HG03442 (cell line): ENCODE results near the gene FBLN5.
"Not testable (repeated sequence)": the region's sequence is repeated elsewhere in the genome, so short reads cannot be mapped to it uniquely, and the experiment has no call there.

ENCODE experiments used
- ATAC-seq: cut with Tn5 transposase; IDR thresholded peaks from one replicate; pipeline ENCODE4 v1.9.1; 2021; ENCODE audit warnings: mild to moderate bottlenecking, moderate library complexity; ENCODE audit not compliant: unreplicated experiment

FBLN5 gene

DNA sequence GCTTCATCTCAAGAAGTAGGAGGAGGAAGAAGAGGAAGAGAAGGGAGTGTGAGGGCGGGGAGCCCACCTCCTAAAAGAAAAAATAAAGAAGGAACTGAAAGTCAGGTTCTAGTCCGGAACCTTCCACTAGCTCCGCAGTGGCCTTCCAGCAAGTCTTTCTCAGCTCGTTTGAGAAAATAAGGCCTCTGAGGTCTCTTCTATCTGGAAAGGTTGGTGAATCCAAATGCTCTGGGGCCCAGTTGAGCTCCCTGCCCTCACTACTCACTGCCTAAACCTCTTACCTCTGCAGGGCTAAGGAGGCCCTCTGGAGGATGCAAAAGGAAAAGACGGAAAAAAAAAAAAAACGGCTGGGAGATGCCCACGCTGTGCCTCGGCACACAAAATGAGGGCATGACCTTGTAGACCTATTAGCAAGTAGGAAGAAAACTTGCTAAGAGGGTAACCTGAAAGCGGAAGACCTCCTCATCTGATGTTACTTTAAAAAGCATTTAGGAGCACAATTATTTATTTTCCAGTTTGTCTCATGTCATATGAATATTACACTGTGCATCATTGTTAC lies 35.9 kb downstream of the FBLN5 start:
- ATAC-seq, result peak; percentile 36

DNA sequence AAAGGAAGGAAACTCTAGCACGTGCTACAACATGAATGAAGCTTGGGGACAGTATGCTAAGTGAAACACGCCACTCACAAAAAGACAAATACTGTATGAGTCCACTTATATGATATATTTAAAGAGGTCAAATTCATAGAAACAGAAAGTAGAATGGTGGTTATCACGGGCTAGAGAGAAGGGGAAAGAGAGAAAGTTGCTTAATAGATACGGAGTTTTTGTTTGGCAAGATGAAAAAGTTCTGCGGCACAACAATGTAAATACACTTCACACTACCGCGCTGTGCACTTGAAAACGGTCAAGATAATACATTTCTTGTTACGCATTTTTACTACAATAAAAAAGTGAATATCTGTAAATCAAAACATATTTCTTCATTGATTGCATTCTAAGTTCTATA lies 37.3 kb downstream of the FBLN5 start:
- ATAC-seq, result no peak

DNA sequence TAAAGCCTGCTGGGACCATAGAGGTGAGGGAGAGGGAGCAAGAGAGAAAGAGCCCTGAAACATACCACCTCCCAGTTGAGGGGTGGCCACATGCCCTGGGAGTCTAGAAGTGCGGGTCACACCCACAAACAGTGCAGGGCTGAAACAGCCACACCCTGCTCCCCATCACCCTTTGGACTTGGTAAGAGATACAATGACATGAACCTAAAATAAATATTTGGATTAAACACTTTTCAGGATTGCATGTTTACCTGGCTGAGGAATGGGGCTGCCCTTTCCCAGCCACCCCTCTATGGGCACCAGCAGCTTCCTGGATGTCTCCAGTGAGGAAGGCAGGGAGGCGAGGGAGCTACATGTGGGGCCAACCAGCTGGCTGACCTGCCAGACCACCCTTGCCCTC lies 41.1 kb downstream of the FBLN5 start:
- ATAC-seq, result no peak

DNA sequence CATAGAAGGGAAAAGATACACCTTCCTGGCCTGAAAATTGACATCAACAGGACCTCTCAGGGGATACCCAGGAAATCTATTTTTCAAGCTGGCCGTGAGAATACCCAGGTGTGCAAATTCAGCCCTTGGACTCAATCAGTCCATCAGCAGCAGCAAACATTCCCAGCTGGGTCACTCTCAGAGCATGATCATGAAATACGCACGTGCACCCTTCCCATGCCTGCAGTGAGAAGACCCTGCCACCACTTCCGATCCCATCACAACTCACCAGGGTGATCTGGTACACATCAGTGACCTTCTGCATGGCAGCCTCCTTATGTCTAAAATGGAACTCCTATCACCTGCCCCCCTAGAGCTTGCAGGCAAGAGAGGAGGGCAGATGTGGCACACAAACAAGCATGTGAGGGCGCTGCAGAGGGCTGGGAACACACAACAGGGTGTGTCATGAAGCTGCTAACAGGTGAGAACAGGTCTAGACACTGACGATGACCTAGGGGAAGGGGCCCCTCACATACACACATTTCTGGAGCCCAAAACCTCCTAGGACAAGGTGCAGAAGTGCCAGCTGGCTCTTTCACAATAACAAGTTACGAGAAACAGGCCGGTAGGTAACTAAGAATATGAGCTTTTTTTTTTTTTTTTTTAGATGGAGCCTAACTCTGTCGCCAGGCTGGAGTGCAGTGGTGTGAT lies 42.4 kb downstream of the FBLN5 start:
- ATAC-seq, result no peak

DNA sequence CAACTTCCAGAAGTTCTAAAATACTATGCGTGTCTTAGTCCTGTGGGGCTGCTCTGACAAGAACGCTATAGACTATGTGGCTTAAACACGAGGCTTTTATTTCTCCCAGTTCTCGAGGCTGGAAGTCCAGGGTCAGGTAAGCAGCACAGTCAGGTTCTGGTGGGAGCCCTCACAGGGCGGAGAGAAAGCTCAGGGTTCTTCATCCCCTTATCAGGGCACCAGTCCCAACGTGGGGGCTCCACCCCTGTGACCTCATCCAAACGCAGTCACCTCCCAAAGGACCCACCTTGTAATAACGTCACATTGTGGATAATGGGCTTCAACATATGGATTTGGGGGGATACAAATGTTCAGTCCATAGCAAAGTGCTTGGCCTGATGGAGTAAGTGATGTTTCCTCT lies 43.0 kb downstream of the FBLN5 start:
- no peak for ATAC-seq

DNA sequence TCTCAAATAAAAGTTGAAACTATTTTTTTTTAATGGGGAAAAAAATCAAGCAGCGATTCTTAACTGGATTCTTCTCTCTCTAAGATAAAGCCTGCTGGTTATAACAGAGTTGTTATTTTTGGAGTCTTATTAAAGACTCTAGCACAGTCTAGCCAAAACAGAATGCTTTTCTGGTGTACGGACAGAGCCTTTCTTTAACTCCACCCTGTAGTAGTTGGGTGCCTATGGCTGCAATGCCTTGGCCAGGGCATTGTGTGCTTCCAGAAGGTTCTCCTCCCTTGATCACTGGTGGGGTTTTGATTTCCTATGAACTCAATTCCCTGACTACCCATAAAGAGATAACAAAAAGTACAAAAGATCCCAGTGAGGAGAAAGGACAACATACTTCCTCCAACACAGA lies 44.4 kb downstream of the FBLN5 start:
- ATAC-seq, result no peak

DNA sequence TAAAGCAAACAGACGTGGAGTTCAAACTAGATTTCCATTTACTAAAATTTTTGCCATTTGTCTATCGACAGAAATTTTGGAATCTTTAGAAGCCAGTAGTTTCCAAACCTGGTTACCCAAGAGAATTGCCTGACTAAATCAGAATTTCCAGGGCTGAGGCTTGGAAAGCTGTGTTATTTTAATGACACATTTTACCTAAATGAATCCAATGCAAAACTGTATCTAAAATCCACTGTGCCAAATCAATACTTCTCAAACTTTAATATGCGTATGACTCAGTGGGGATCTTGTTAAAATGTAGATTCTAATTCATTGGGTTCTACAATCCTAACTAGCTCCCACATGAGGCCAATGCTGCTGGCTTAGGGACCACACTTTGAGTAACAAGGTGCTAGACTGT lies 45.2 kb downstream of the FBLN5 start:
- no peak for ATAC-seq

DNA sequence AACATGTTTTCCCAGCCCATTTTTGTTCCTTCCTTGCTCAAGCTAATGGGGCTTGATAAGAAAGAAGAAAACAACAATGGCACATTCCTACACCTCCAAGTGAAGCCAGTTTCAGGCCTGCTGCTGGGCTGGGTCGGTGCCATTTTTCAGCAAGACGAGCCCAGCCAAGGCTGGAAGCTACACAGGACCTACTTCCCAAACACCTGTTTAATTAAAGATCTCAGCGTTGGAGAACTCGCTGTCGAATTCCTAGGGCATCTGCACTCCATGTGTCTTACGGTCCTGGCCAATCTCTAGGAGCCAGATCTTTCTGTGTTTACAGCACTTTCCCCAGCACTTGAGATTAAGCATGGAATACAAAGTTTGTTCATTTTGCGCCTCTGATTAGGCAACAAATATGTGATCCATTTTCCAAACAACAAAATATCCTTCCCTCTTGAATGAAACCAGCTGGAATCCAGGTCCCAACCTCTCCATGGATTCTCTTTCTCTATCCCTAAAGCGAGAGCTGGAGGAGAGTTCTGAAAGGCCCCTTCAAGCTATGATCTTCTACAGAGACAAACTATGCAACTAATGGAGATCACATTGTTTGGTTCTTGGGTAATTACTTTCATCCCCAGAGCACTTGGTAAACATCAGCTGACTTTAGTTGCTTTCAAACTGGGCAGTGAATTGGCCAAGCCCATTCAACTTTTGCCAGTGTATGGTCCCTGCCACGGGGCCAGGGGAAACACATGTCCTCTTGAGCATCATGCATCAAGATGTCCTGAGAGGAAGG lies 45.9 kb downstream of the FBLN5 start:
- no peak for ATAC-seq

DNA sequence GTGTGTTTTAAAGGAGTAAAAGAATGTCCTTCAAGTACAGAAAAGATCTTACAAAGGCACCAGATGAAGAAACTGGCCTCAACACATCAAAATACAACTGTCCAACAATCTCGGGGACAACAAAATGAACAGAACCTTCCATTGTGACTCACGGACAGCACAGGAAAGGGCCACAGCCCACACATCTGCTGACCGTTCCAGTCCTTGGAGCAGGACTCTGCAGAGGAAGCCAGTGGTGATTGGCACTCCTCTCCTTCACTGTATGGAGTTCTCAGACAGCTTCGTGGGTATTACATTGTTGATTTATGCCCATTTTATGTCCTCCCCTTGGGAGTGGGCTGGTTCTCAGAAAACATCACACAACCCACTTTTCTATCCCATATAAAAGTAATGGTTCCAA lies 47.7 kb downstream of the FBLN5 start:
- no peak for ATAC-seq

DNA sequence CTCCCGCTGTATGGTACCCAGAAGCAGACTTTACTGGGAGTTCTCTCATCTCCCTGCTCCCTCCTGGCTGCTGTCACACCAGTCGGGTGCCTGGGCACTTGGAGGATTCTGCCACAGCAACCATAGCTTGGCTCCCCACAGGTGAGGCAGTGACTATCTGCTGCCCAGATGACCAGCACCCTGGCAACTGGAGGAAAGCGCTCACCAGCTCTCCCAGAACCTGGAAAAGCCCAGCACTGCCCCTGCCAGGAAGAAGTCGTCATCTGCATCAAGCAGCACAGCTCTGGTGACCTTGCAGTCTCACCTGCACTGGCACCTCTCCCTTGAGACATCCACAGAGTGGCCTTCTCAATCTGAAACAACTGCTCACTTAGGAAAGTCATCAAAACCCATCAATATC lies 48.3 kb downstream of the FBLN5 start:
- no peak for ATAC-seq

DNA sequence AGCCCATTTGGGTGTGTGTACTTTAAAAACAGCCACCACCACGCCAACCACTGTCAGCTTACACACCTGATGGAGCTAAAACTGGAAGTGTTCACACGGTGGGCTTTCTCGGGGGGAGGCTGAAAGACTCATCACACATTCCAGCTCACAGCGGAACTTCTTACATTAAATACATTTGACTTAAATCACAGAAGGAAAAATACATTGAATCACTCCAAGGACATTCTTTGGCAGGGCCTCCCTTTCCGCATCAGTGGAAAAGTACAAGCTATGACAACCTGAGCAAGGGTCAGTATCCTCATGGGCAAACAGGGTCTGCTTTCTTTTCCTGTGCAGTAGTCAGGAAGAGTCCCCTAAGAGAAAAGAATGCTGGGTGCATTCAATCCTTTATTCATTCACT lies 49.1 kb downstream of the FBLN5 start:
- ATAC-seq, result no peak

DNA sequence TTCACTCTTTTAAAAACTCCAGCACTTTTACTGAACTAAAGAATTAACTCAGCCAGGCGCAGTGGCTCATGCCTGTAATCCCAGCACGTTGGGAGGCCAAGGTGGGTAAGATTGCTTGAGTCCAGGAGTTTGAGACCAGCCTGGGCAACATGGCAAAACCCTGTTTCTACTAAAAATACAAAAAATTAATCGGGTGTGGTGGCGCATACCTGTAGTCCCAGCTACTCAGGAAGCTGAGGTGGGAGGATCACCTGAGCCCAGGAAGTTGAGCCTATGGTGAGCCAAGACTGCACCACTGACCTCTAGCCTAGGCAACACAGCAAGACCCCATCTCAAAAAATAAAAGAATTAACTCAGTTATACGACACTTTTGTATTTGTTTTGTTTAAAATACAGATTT lies 49.8 kb downstream of the FBLN5 start:
- not testable (repeated sequence) for ATAC-seq

DNA sequence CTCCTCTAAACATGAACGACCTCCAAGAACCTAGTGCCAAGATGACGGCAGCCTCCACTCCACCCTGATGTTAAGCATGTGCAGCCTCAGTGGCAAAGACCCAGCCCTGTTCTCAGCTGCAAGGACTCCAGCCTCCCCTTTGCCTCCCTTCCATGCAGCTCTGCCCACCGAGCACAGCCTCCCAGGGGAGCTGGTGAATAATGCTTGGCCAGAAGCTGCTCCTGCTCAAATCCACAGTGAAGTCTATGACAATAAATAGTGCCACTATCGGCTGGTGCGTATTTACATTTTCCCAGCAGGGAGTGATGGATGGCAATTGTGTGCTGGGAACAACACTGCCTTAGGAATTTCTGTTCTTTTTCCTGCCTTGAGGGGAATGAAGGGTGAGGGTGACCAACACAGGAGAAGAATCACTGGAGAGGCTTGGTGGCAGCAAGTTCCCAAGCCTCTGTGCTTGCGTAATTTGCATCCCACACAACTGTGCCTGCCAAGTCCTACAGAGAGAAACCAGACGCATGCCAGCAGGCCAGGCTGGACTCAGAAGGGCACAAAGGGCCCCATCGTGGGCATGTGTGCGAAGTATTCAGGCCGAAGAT lies 50.3 kb downstream of the FBLN5 start:
- ATAC-seq, result no peak

DNA sequence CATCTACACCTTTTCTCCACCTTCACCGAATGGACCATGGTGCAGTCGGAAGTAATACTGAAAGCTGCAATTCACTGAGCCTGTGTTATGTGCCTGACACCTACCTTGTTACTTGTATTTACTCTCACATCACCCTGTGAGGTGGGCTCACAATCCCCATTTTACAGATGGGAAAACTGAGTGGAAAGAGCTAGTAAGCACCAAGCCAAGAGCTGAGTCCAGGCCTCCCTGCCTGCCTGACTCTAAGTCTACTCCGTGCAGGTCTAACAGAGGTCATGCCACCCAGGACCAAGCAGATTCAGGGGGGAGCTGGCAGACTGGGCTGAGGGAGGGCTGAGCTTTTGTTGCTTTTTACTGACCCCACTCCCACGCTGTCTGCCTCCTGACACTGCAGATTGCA lies 51.1 kb downstream of the FBLN5 start:
- no peak for ATAC-seq

DNA sequence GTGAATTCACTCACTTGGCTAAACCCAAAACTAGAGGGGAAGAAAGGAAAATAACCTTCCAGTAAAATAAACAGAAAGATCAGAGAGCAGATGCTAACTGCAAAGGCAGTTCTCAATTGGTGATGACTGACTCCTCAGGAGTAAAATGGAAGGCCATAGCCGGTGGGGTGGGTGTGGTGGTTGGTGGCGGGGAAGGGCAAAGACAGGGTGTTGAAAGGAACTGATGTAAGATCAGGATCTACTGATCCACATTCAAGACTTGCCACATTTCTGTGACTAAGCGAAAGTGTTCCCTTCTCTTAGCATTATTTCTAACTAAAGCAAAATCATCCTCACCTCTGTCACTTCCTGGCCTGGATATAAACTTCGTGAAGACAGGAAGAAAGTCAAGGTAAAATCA lies 53.8 kb downstream of the FBLN5 start:
- ATAC-seq, result no peak

DNA sequence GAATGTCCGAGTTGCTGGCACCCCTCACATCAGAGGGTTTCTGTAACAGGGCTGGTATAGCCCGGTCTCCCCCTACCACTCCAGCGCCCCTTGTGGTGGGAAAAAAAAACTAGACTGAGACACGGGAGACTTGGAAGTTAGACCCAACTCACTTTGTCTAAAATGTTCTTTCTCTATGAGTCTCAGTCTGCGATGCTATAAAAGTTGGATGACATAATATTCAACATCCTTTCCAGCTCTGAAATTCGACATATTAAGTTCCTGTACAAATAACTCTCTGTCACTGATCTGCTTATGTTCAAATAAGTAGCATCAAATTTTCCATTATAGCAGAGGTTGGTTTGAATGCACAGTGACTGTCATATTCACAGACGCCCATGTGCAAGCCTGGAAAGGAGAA lies 54.5 kb downstream of the FBLN5 start:
- no peak for ATAC-seq

DNA sequence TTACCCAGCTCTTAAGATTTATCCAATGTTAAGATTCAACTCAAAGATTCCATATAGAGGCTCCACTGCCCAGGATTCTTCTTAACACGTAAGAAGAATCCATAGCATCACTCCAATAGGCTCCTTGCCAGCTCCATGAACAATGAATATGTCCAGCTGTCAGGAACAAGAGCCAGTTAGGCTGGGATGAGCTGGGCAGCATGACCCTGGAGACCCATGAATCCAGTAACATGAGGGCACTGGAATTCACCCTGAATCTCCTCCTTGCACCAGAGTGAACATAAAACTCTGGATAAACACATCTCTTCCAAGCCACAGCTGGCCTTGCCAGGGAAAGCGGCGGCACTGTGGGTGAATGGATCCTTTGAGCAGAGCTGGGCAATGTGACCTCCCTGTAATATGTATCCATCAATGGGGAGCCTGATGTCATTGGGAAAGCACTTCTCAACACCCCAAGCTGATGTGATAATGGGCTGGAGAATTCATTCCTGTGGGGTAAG lies 55.7 kb downstream of the FBLN5 start:
- no peak for ATAC-seq

DNA sequence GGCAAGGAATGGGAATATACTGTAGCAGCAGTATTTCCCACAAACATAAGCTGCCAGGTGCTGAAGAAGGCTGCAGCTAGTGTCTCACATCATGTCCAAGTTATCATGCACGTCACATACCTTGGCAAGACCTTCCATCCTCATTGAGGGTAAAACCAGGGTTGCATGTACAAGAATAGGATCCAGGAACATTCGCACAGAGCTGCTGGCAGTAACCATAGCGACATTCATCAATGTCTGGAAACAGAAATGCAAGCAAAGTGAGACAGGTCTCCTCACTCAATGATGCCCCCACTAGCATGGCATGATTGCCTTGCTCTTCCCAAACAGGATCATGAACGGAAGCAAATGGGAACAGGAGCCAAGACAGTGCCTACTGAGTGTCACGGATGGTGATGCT lies 56.4 kb downstream of the FBLN5 start:
- no peak for ATAC-seq

DNA sequence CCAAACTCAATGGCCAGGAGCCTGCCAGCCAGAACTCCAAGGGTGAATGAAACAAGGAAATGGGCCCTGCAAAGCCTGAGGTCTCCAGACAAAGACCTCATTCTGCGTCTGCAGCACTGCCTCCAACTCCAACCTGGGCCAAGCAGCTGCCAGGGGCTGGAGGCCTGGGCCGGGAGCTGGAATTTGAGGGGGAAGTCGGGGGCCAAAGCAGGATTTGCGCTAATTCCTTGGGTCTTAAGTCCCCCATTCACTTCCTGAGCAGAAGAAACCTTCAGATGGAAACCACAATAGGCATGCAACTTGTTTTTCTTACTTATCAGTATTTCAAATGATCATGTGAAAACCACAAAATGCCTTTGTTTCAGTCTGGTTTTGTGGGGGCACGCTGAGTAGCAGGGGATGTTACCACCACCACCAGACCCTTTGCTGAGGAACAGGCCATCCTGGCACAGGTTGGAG lies 57.2 kb downstream of the FBLN5 start:
- no peak for ATAC-seq

DNA sequence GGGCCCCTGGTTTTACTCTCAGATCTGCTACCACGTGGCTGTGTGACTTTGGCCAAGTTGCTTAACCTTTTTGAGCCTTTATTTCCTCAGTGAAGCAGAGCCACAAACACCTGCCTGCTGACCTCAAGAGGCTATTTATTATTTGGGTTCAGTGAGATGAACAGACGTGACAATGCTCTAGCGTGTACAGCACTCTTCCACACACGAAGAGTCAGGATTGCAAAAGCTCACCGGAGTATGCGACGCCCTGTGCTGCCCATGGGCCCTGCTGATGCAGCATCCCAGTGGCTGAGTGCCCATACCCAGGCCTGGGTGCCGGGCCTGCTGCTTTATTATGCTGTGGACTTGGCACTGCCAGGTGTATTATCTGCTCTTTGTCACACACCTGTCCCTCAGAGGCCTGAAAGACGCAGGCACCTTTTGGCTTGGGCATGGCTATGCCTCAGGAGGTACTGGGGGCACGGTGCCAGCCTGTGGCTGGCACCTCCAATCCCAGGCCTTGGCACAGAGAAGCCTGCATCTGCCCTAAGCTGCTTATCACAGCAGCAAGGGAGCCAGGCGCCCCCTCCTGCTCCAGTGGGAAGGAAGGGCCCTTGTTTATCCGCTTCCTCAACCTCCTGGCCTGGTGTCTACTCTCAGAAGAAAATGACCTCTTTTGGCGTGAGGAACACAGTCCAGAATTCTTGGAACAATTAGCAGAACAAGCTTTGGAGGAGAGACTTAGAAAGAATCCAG lies 57.9 kb downstream of the FBLN5 start:
- no peak for ATAC-seq
